Neuron (in vitro differentiated cells): ENCODE results near the gene STPG2.

Experiments used
- H2AFZ ChIP-seq: one replicate; pipeline ENCODE4 v1.6.1; 2013; ENCODE audit warnings: low read depth, mild to moderate bottlenecking, inconsistent platforms, low read length, moderate library complexity
- H3K27me3 ChIP-seq: one replicate; pipeline ENCODE4 v1.6.1; 2013; ENCODE audit warnings: low read length; ENCODE audit not compliant: insufficient read depth
- H3K36me3 ChIP-seq: one replicate; pipeline ENCODE4 v1.6.1; 2013; ENCODE audit warnings: low read length; ENCODE audit not compliant: insufficient read depth
- H3K4me1 ChIP-seq: one replicate; pipeline ENCODE4 v1.6.1; 2013; ENCODE audit warnings: low read length; ENCODE audit not compliant: insufficient read depth
- H3K4me3 ChIP-seq: 2 replicates; pipeline ENCODE4 v1.5.1; 2013; ENCODE audit warnings: mild to moderate bottlenecking, low read length, moderate library complexity
- H3K9me3 ChIP-seq: one replicate; pipeline ENCODE4 v1.6.1; 2013; ENCODE audit warnings: low read length

STPG2 gene

GRCh38 chr4:97900229-97900628 is 243.0 kb downstream of the STPG2 start:
- Histone ChIP-seq H3K36me3 (no peaks in the 10 kb centered on the region), H3K9me3 (no peaks in the 10 kb centered on the region), H3K4me3 (no peak overlapping the region), H2AFZ (no peak overlapping the region), H3K4me1 (peaks cover 5% of the 10 kb centered on the region), H3K27me3 (no peaks in the 10 kb centered on the region)

GRCh38 chr4:97892592-97893266 is 250.5 kb downstream of the STPG2 start:
- Histone ChIP-seq H2AFZ (no peak overlapping the region), H3K4me1 (no peaks in the 10 kb centered on the region), H3K9me3 (no peaks in the 10 kb centered on the region), H3K27me3 (no peaks in the 10 kb centered on the region), H3K4me3 (no peak overlapping the region), H3K36me3 (no peaks in the 10 kb centered on the region)

- no peaks in the 10 kb centered on the region for H3K27me3 ChIP-seq
- no peak overlapping the region for H2AFZ ChIP-seq
Measured at GRCh38 chr4:97879942-97880341, 263.3 kb downstream of the STPG2 start.

GRCh38 chr4:97868097-97868496 is 275.2 kb downstream of the STPG2 start:
- Histone ChIP-seq H3K27me3 (no peaks in the 10 kb centered on the region), H2AFZ (no peak overlapping the region), H3K36me3 (no peaks in the 10 kb centered on the region), H3K4me3 (no peak overlapping the region), H3K9me3 (no peaks in the 10 kb centered on the region), H3K4me1 (no peaks in the 10 kb centered on the region)

More at GRCh38 chr4:97879942-97880341, 263.3 kb downstream of the STPG2 start:
- Histone ChIP-seq H3K36me3 (no peaks in the 10 kb centered on the region), H3K4me1 (no peaks in the 10 kb centered on the region), H3K9me3 (no peaks in the 10 kb centered on the region), H3K4me3 (no peak overlapping the region)

GRCh38 chr4:97867557-97868091 is 275.7 kb downstream of the STPG2 start:
- Histone ChIP-seq H3K36me3 (no peaks in the 10 kb centered on the region), H3K4me3 (no peak overlapping the region), H3K4me1 (no peaks in the 10 kb centered on the region), H3K9me3 (no peaks in the 10 kb centered on the region), H2AFZ (no peak overlapping the region), H3K27me3 (no peaks in the 10 kb centered on the region)

GRCh38 chr4:97866821-97867556 is 276.3 kb downstream of the STPG2 start:
- Histone ChIP-seq H3K9me3 (no peaks in the 10 kb centered on the region), H2AFZ (no peak overlapping the region), H3K4me1 (no peaks in the 10 kb centered on the region), H3K27me3 (no peaks in the 10 kb centered on the region), H3K4me3 (no peak overlapping the region), H3K36me3 (no peaks in the 10 kb centered on the region)

GRCh38 chr4:97851115-97851514 is 292.2 kb downstream of the STPG2 start:
- H2AFZ ChIP-seq, result no peak overlapping the region
- peaks cover 3% of the 10 kb centered on the region for H3K4me1 ChIP-seq
- H3K9me3 ChIP-seq, result no peaks in the 10 kb centered on the region
- H3K27me3 ChIP-seq, result no peaks in the 10 kb centered on the region
- H3K4me3 ChIP-seq, result no peak overlapping the region
- H3K36me3 ChIP-seq, result no peaks in the 10 kb centered on the region

GRCh38 chr4:97845758-97846157 is 297.5 kb downstream of the STPG2 start:
- no peaks in the 10 kb centered on the region for H3K9me3 ChIP-seq
- H3K27me3 ChIP-seq, result no peaks in the 10 kb centered on the region
- peaks cover 3% of the 10 kb centered on the region for H3K4me1 ChIP-seq
- no peaks in the 10 kb centered on the region for H3K36me3 ChIP-seq
- no peak overlapping the region for H3K4me3 ChIP-seq
- H2AFZ ChIP-seq, result no peak overlapping the region

- Histone ChIP-seq H3K4me3 (no peak overlapping the region), H3K4me1 (peaks cover 3% of the 10 kb centered on the region), H3K36me3 (no peaks in the 10 kb centered on the region), H3K27me3 (no peaks in the 10 kb centered on the region), H3K9me3 (no peaks in the 10 kb centered on the region), H2AFZ (no peak overlapping the region)
Measured at GRCh38 chr4:97841512-97841911, 301.8 kb downstream of the STPG2 start.

- no peaks in the 10 kb centered on the region for H3K36me3 ChIP-seq
- H3K9me3 ChIP-seq, result no peaks in the 10 kb centered on the region
- no peak overlapping the region for H3K4me3 ChIP-seq
- H2AFZ ChIP-seq, result no peak overlapping the region
- no peaks in the 10 kb centered on the region for H3K4me1 ChIP-seq
- no peaks in the 10 kb centered on the region for H3K27me3 ChIP-seq
Measured at GRCh38 chr4:97836662-97837061, 306.6 kb downstream of the STPG2 start.

GRCh38 chr4:97828646-97829045 is 314.6 kb downstream of the STPG2 start:
- Histone ChIP-seq H3K4me1 (no peaks in the 10 kb centered on the region), H3K9me3 (no peaks in the 10 kb centered on the region), H3K27me3 (no peaks in the 10 kb centered on the region), H3K36me3 (no peaks in the 10 kb centered on the region), H3K4me3 (no peak overlapping the region), H2AFZ (no peak overlapping the region)

GRCh38 chr4:97819294-97819693 is 324.0 kb downstream of the STPG2 start:
- Histone ChIP-seq H3K36me3 (no peaks in the 10 kb centered on the region), H3K4me1 (no peaks in the 10 kb centered on the region), H3K4me3 (no peak overlapping the region), H2AFZ (no peak overlapping the region), H3K9me3 (peaks cover 2% of the 10 kb centered on the region), H3K27me3 (no peaks in the 10 kb centered on the region)

GRCh38 chr4:97812768-97813167 is 330.5 kb downstream of the STPG2 start:
- Histone ChIP-seq H3K36me3 (no peaks in the 10 kb centered on the region), H3K4me3 (no peak overlapping the region), H3K27me3 (no peaks in the 10 kb centered on the region), H3K4me1 (no peaks in the 10 kb centered on the region), H2AFZ (no peak overlapping the region), H3K9me3 (no peaks in the 10 kb centered on the region)
